K562 (cell line): ENCODE measurements around the gene ABCA13. TPM values are rescaled to one million over a fixed set of nuclear protein-coding genes. Genes with fewer than 3 reads are reported as not detected.

ENCODE experiments used
- ATAC-seq: fragments of 200-7000 bp; cut with Tn5 transposase; 3 replicates; pipeline ENCODE4 v1.9.1; 2020; ENCODE audit warnings: moderate library complexity
- BruUV-seq: library from RNA; stranded (reverse); fragments of 400-500 nt; replicated peaks from 2 replicates; lab custom pipeline; 2021; lab: Mats Ljungman, UMichigan
- CTCF ChIA-PET: fragments of 300-600 bp; formaldehyde crosslinking; extraction: SDS; loops from one replicate; lab custom pipeline; 2021; ENCODE audit warnings: low intra/inter-chr PET ratio; lab: Yijun Ruan, JAX
- POLR2A ChIA-PET: fragments of 300-600, 350-650 bp; sonication (Branson Sonifier 250); formaldehyde crosslinking; extraction: SDS; loops from one replicate; lab custom pipeline; 2021; ENCODE audit warnings: antibody characterized with exemption, inconsistent platforms; lab: Yijun Ruan, JAX
- DNase-seq, 4 experiments: peaks; one replicate each; pipeline versions ENCODE4 v3.0.0 to v3.0.0-alpha.2; 2011 to 2018; ENCODE audit warnings: low spot score in 3 of 4, mixed read lengths in 3 of 4; ENCODE audit errors: extremely low read depth in 1 of 4
- FAIRE-seq: peaks from 2 replicates; lab custom pipeline; 2011; peaks lifted over from hg19 to GRCh38; lab: Jason Lieb, UNC
- H2AFZ ChIP-seq: 2 replicates; pipeline ENCODE4 v1.6.0; 2011; ENCODE audit warnings: low read depth, low read length, control low read depth, inconsistent platforms
- H3K27ac ChIP-seq: fragments of 200-600 bp; 3 replicates; pipeline ENCODE4 v1.8.0; 2011; ENCODE audit warnings: low read depth, mild to moderate bottlenecking, control low read depth, inconsistent platforms, low read length, moderate library complexity, mixed read lengths; ENCODE audit errors: extremely low read depth
- H3K27me3 ChIP-seq, 2 experiments: fragments of 300-600 bp in 1 of 2; 2 replicates in 1 of 2; 3 replicates in 1 of 2; pipeline versions ENCODE4 v1.6.0 to v1.8.0; 2011; ENCODE audit warnings: inconsistent platforms in 2 of 2, low read length in 2 of 2, mild to moderate bottlenecking in 1 of 2, mixed read lengths in 1 of 2, moderate library complexity in 1 of 2; ENCODE audit not compliant: control insufficient read depth in 2 of 2, insufficient read depth in 2 of 2
- H3K36me3 ChIP-seq: fragments of 300-600 bp; 3 replicates; pipeline ENCODE4 v1.8.0; 2011; ENCODE audit warnings: mild to moderate bottlenecking, low read length, inconsistent platforms; ENCODE audit not compliant: control insufficient read depth, insufficient read depth
- H3K4me1 ChIP-seq, 2 experiments: fragments of 200-600 bp in 1 of 2; replicated peaks in 1 of 2; 2 replicates in 1 of 2; 3 replicates in 1 of 2; pipeline versions ENCODE4 v1.5.1 to v1.8.0; 2011; ENCODE audit warnings: inconsistent platforms in 2 of 2, low read length in 2 of 2, mild to moderate bottlenecking in 1 of 2, mixed read lengths in 1 of 2, moderate library complexity in 1 of 2; ENCODE audit not compliant: control insufficient read depth in 2 of 2, insufficient read depth in 2 of 2
- H3K4me2 ChIP-seq: 2 replicates; pipeline ENCODE4 v1.6.1; 2011; ENCODE audit warnings: low read length, control low read depth, inconsistent platforms, mixed read lengths; ENCODE audit not compliant: insufficient read depth
- H3K4me3 ChIP-seq: fragments of 200-600 bp; sonication (generic), shearing (Covaris generic); 2 replicates; pipeline ENCODE4 v1.5.1; 2016; ENCODE audit warnings: control low read depth, inconsistent platforms
- H3K79me2 ChIP-seq: fragments of 200-600 bp; 3 replicates; pipeline ENCODE4 v1.8.0; 2011; ENCODE audit warnings: low read length, inconsistent platforms; ENCODE audit not compliant: control insufficient read depth, insufficient read depth
- H3K9ac ChIP-seq, 2 experiments: 2 replicates each; pipeline versions ENCODE4 v1.6.0 to v1.6.1; 2011; ENCODE audit warnings: low read depth in 2 of 2, low read length in 2 of 2, control low read depth in 1 of 2, inconsistent platforms in 1 of 2, mild to moderate bottlenecking in 1 of 2, mixed read lengths in 1 of 2; ENCODE audit not compliant: insufficient read depth in 1 of 2
- H3K9me1 ChIP-seq: one replicate; pipeline ENCODE4 v1.6.0; 2011; ENCODE audit warnings: inconsistent platforms, mild to moderate bottlenecking, low read length, moderate library complexity; ENCODE audit not compliant: control insufficient read depth, insufficient read depth
- H3K9me3 ChIP-seq: replicated peaks from 2 replicates; pipeline ENCODE4 v1.5.1; 2011; ENCODE audit warnings: low read depth, low read length, inconsistent platforms; ENCODE audit not compliant: control insufficient read depth, insufficient read depth
- H4K20me1 ChIP-seq: replicated peaks from 2 replicates; pipeline ENCODE4 v1.6.1; 2011; ENCODE audit warnings: low read length, inconsistent platforms, mixed read lengths; ENCODE audit not compliant: control insufficient read depth, insufficient read depth
- MEF2A ChIP-seq: IDR thresholded peaks from 2 replicates; pipeline ENCODE4 v1.6.1; 2011; ENCODE audit warnings: low read depth, mild to moderate bottlenecking, low read length, moderate library complexity; ENCODE audit not compliant: control insufficient read depth
- PBX2 ChIP-seq, 2 experiments: IDR thresholded peaks in 1 of 2; conservative IDR thresholded peaks in 1 of 2; 2 replicates each; pipeline ENCODE4 v1.6.1; 2016; ENCODE audit warnings: low read depth in 2 of 2, mild to moderate bottlenecking in 1 of 2, missing compliant biosample characterization in 1 of 2, missing genetic modification characterization in 1 of 2, moderate library complexity in 1 of 2
- SAFB ChIP-seq: fragments of 200-400 bp; formaldehyde crosslinking; IDR thresholded peaks from 2 replicates; pipeline ENCODE4 v1.6.1; 2017; ENCODE audit warnings: low read depth, low read length, borderline replicate concordance
- WGBS: fragments of 100-300 bp; shearing (Covaris generic); methylation state at CpG from one replicate; pipeline ENCODE4 v1.1.6; 2016; ENCODE audit warnings: low coverage, mixed read lengths; ENCODE audit not compliant: insufficient coverage; ENCODE audit errors: missing lambda C conversion rate; 5-methylcytosine and 5-hydroxymethylcytosine counted together
- in situ Hi-C: fragments of 300-500 bp; cut with MboI; formaldehyde crosslinking; loops from 4 replicates; pipeline ENCODE4 v1.15.0; 2018; ENCODE audit warnings: inconsistent platforms, mixed read lengths
- intact Hi-C: fragments of 100-400 bp; cut with micrococcal nuclease; formaldehyde crosslinking; loops from 2 replicates; pipeline ENCODE4 v1.14.2; 2022
- polyA plus RNA-seq, 8 experiments: library from polyadenylated mRNA; depleted of rRNA in 4 of 8; stranded (reverse) in 5 of 8; unstranded in 3 of 8; fragments of >200 nt; fragmentation: Nextera tagmentation in 2 of 8; fragmentation: Illumina TruSeq in 1 of 8; extraction: Ambion mirVana in 2 of 8; extraction: Trizol in 1 of 8; gene quantifications; 2 replicates each; pipeline versions ENCODE4 v1.2.1 to v1.2.3, GENCODE V29; 2011 to 2014; ENCODE audit warnings: inconsistent platforms in 1 of 8, missing spikeins in 1 of 8
- total RNA-seq, 7 experiments: library from RNA; depleted of rRNA in 6 of 7; stranded (reverse); fragments of >200 nt in 6 of 7; fragmentation: Illumina TruSeq in 2 of 7; extraction: Trizol in 2 of 7; gene quantifications; 2 replicates each; pipeline versions ENCODE4 v1.2.1 to v1.2.3, GENCODE V29; 2011 to 2021; ENCODE audit warnings: low replicate concordance in 1 of 7

ABCA13 gene
- total and polyA plus RNA-seq, 9 of the 15 experiments (the other 6 are each of a cell fraction or from before 2014, with no cell fraction given), result 0.14 to 1.5 (median 0.38) TPM

GRCh38 chr7:48140001-48140681 is 31.1 kb upstream of the ABCA13 start:
- H3K4me1 ChIP-seq, result no peaks in the 10 kb centered on the region
- no peak overlapping the region for H2AFZ ChIP-seq
- intact Hi-C loops (no loop called here), in situ Hi-C loops (no loop called here)
- ChIA-PET POLR2A (interaction anchor here (0.6 to 0.7 kb wide), 2 partner anchors 14 to 191 kb away, joined by 3 read pairs; no protein-coding TSS in a partner anchor), CTCF (no interaction called here)
- no peak for DNase-seq
- H3K27ac ChIP-seq, result no peak overlapping the region
- no peaks in the 10 kb centered on the region for H3K36me3 ChIP-seq
- no peak for FAIRE-seq
- H3K9me3 ChIP-seq, result no peaks in the 10 kb centered on the region
- WGBS, result under 1% methylated on average over 7 of the region's 7 CpGs
- no TSS peak for BruUV-seq
- H3K9me1 ChIP-seq, result no peaks in the 10 kb centered on the region
- no peaks in the 10 kb centered on the region for H4K20me1 ChIP-seq
- ATAC-seq, result no peak
- no peaks in the 10 kb centered on the region for H3K27me3 ChIP-seq
- H3K4me3 ChIP-seq, result no peak overlapping the region
- no peaks in the 10 kb centered on the region for H3K79me2 ChIP-seq
- no peak overlapping the region for H3K4me2 ChIP-seq
- no peak for TF ChIP-seq SAFB
- H3K9ac ChIP-seq, result no peak overlapping the region

- DNase-seq (no peak), FAIRE-seq (no peak), ATAC-seq (no peak)
- H3K9ac ChIP-seq, result no peak overlapping the region
- H3K79me2 ChIP-seq, result no peaks in the 10 kb centered on the region
- no peaks in the 10 kb centered on the region for H3K9me3 ChIP-seq
- no peaks in the 10 kb centered on the region for H4K20me1 ChIP-seq
- no peak overlapping the region for H2AFZ ChIP-seq
- no peaks in the 10 kb centered on the region for H3K27me3 ChIP-seq
- no peaks in the 10 kb centered on the region for H3K9me1 ChIP-seq
- no peak overlapping the region for H3K4me3 ChIP-seq
- BruUV-seq, result no TSS peak
- H3K4me1 ChIP-seq, result no peaks in the 10 kb centered on the region
- CTCF ChIA-PET, result no interaction called here
- intact Hi-C loops (no loop called here), in situ Hi-C loops (no loop called here)
- H3K4me2 ChIP-seq, result no peak overlapping the region
- H3K27ac ChIP-seq, result no peak overlapping the region
- POLR2A ChIA-PET, result interaction anchor here (0.7 kb wide), 1 partner anchor 16 kb away, joined by 5 read pairs; no protein-coding TSS in a partner anchor
- no peaks in the 10 kb centered on the region for H3K36me3 ChIP-seq
- 0% methylated on average over 1 of the region's 1 CpG for WGBS
- TF ChIP-seq PBX2 (CRISPR knock-in tag; IDR thresholded peaks at IDR 0.05; ENCODE audit: low read depth) (no peak), PBX2 (tag; conservative IDR thresholded peaks at IDR 0.05; ENCODE audit: low read depth) (peak; percentile 43), MEF2A (no peak)
Observed at GRCh38 chr7:48141521-48141920, 29.7 kb upstream of the ABCA13 start.
